ENCODE measurements around the gene PWWP2B.
"Not testable (repeated sequence)": the region's sequence is repeated elsewhere in the genome, so short reads cannot be mapped to it uniquely, and the experiment has no call there.

Gene PWWP2B

GRCh38 chr10:132431537-132432175 is 34.7 kb downstream of the PWWP2B start:
- DNase-seq (ENCODE audit: low read depth in 1 of 2, low spot score in 1 of 2) = no peak

GRCh38 chr10:132432176-132432540 is 35.2 kb downstream of the PWWP2B start:
- DNase-seq (ENCODE audit: low read depth in 1 of 2, low spot score in 1 of 2) = no peak

GRCh38 chr10:132433671-132434340 is 36.8 kb downstream of the PWWP2B start:
- no peak for DNase-seq (ENCODE audit: low read depth in 1 of 2, low spot score in 1 of 2)

GRCh38 chr10:132434405-132435005 is 37.5 kb downstream of the PWWP2B start:
- peak in 1 of 2 donors; percentile 42 for DNase-seq (ENCODE audit: low read depth in 1 of 2, low spot score in 1 of 2)

GRCh38 chr10:132435320-132435719 is 38.3 kb downstream of the PWWP2B start:
- not testable (repeated sequence) for DNase-seq (ENCODE audit: low read depth in 1 of 2, low spot score in 1 of 2)

- DNase-seq (ENCODE audit: low read depth in 1 of 2, low spot score in 1 of 2) = not testable (repeated sequence)
Measured at GRCh38 chr10:132436096-132436495, 39.1 kb downstream of the PWWP2B start.

GRCh38 chr10:132436861-132437410 is 39.9 kb downstream of the PWWP2B start:
- no peak for DNase-seq (ENCODE audit: low read depth in 1 of 2, low spot score in 1 of 2)

GRCh38 chr10:132437541-132437950 is 40.5 kb downstream of the PWWP2B start:
- no peak for DNase-seq (ENCODE audit: low read depth in 1 of 2, low spot score in 1 of 2)

- DNase-seq (ENCODE audit: low read depth in 1 of 2, low spot score in 1 of 2) = no peak
Measured at GRCh38 chr10:132438091-132439024, 41.4 kb downstream of the PWWP2B start.

- DNase-seq (ENCODE audit: low read depth in 1 of 2, low spot score in 1 of 2) = no peak
Measured at GRCh38 chr10:132439025-132439388, 42.0 kb downstream of the PWWP2B start.

GRCh38 chr10:132439424-132440163 is 42.6 kb downstream of the PWWP2B start:
- DNase-seq (ENCODE audit: low read depth in 1 of 2, low spot score in 1 of 2) = no peak

- no peak for DNase-seq (ENCODE audit: low read depth in 1 of 2, low spot score in 1 of 2)
Measured at GRCh38 chr10:132440791-132441565, 44.0 kb downstream of the PWWP2B start.

- DNase-seq (ENCODE audit: low read depth in 1 of 2, low spot score in 1 of 2) = no peak
Measured at GRCh38 chr10:132441818-132442524, 45.0 kb downstream of the PWWP2B start.

GRCh38 chr10:132442636-132443035 is 45.6 kb downstream of the PWWP2B start:
- DNase-seq (ENCODE audit: low read depth in 1 of 2, low spot score in 1 of 2) = no peak

- peak; percentile 34 to 57 for DNase-seq (ENCODE audit: low read depth in 1 of 2, low spot score in 1 of 2)
Measured at GRCh38 chr10:132443605-132443982, 46.6 kb downstream of the PWWP2B start.

- DNase-seq (ENCODE audit: low read depth in 1 of 2, low spot score in 1 of 2) = no peak
Measured at GRCh38 chr10:132443983-132444876, 47.2 kb downstream of the PWWP2B start.

- no peak for DNase-seq (ENCODE audit: low read depth in 1 of 2, low spot score in 1 of 2)
Measured at GRCh38 chr10:132444877-132445351, 47.9 kb downstream of the PWWP2B start.
